ENCODE results near the gene ARRDC4. TPM values are rescaled to one million over a fixed set of nuclear protein-coding genes. Genes with fewer than 3 reads are reported as not detected.
"Not testable (repeated sequence)": the region's sequence is repeated elsewhere in the genome, so short reads cannot be mapped to it uniquely, and the experiment has no call there.

The ARRDC4 gene
- total RNA-seq, 1 donor from 2014 or later = 25.4 TPM

GRCh38 chr15:97966246-97966645 lies 5.7 kb downstream of the ARRDC4 start:
- no peak for DNase-seq

GRCh38 chr15:97966924-97967620 lies 6.6 kb downstream of the ARRDC4 start:
- peak; percentile 33 for DNase-seq

GRCh38 chr15:97967881-97968280 lies 7.4 kb downstream of the ARRDC4 start:
- DNase-seq = no peak

GRCh38 chr15:97968380-97968779 lies 7.9 kb downstream of the ARRDC4 start:
- DNase-seq = no peak

- DNase-seq = no peak
Measured at GRCh38 chr15:97972366-97972765, 11.9 kb downstream of the ARRDC4 start.

GRCh38 chr15:97976129-97976528 lies 15.6 kb downstream of the ARRDC4 start:
- no peak for DNase-seq

GRCh38 chr15:97976766-97977503 lies 16.4 kb downstream of the ARRDC4 start:
- DNase-seq = no peak

- no peak for DNase-seq
Measured at GRCh38 chr15:97977734-97978133, 17.2 kb downstream of the ARRDC4 start.

- DNase-seq = no peak
Measured at GRCh38 chr15:97978401-97979139, 18.1 kb downstream of the ARRDC4 start.

GRCh38 chr15:97979140-97979520 lies 18.6 kb downstream of the ARRDC4 start:
- DNase-seq = no peak

- DNase-seq = no peak
Measured at GRCh38 chr15:97981058-97981457, 20.6 kb downstream of the ARRDC4 start.

- DNase-seq = no peak
Measured at GRCh38 chr15:97981758-97982157, 21.3 kb downstream of the ARRDC4 start.

GRCh38 chr15:97984157-97984556 lies 23.7 kb downstream of the ARRDC4 start:
- no peak for DNase-seq

- DNase-seq = not testable (repeated sequence)
Measured at GRCh38 chr15:97985979-97986378, 25.5 kb downstream of the ARRDC4 start.

GRCh38 chr15:97986781-97987180 lies 26.3 kb downstream of the ARRDC4 start:
- no peak for DNase-seq

GRCh38 chr15:97989299-97989698 lies 28.8 kb downstream of the ARRDC4 start:
- no peak for DNase-seq

- DNase-seq = no peak
Measured at GRCh38 chr15:97991972-97992541, 31.6 kb downstream of the ARRDC4 start.

GRCh38 chr15:97992823-97993222 lies 32.3 kb downstream of the ARRDC4 start:
- no peak for DNase-seq

GRCh38 chr15:97993310-97993738 lies 32.8 kb downstream of the ARRDC4 start:
- no peak for DNase-seq

GRCh38 chr15:97994236-97994635 lies 33.7 kb downstream of the ARRDC4 start:
- DNase-seq = no peak

- no peak for DNase-seq
Measured at GRCh38 chr15:97995192-97995591, 34.7 kb downstream of the ARRDC4 start.

- DNase-seq = no peak
Measured at GRCh38 chr15:97995881-97996603, 35.5 kb downstream of the ARRDC4 start.

Measured in skin of body (tissue), 2 donors.